KMS-11 (cell line): ENCODE results near the gene LINC01488.

ENCODE experiments used
- H2AFZ ChIP-seq: fragments of 200-600 bp; sonication (generic); 2 replicates; pipeline ENCODE4 v1.6.1; 2016; ENCODE audit warnings: antibody characterized with exemption, mixed run types, low read depth
- H3K27ac ChIP-seq: fragments of 200-600 bp; sonication (generic); 2 replicates; pipeline ENCODE4 v1.6.1; 2016; ENCODE audit warnings: mild to moderate bottlenecking, mixed run types
- H3K27me3 ChIP-seq: fragments of 200-600 bp; sonication (generic); 2 replicates; pipeline ENCODE4 v1.6.1; 2017; ENCODE audit warnings: mild to moderate bottlenecking, low read depth, mixed run types, moderate library complexity; ENCODE audit not compliant: insufficient read depth
- H3K36me3 ChIP-seq: fragments of 200-600 bp; sonication (generic); 2 replicates; pipeline ENCODE4 v1.6.1; 2017; ENCODE audit warnings: mild to moderate bottlenecking, mixed run types; ENCODE audit not compliant: insufficient read depth
- H3K4me1 ChIP-seq: fragments of 200-600 bp; sonication (generic); 2 replicates; pipeline ENCODE4 v1.6.1; 2016; ENCODE audit warnings: mild to moderate bottlenecking, low read depth, mixed run types; ENCODE audit not compliant: poor library complexity, severe bottlenecking
- H3K4me2 ChIP-seq: fragments of 200-600 bp; sonication (generic); 2 replicates; pipeline ENCODE4 v1.7.0; 2016; ENCODE audit warnings: mild to moderate bottlenecking, mixed run types
- H3K4me3 ChIP-seq: fragments of 200-600 bp; sonication (generic); IDR thresholded peaks from 2 replicates; pipeline ENCODE4 v1.6.1; 2017; ENCODE audit warnings: low read depth, low read length, mixed read lengths; ENCODE audit not compliant: insufficient read depth
- H3K79me2 ChIP-seq: fragments of 200-600 bp; sonication (generic); 2 replicates; pipeline ENCODE4 v1.6.1; 2016; ENCODE audit warnings: low read depth, mixed run types; ENCODE audit not compliant: insufficient read depth
- H3K9ac ChIP-seq: fragments of 200-600 bp; sonication (generic); 2 replicates; pipeline ENCODE4 v1.6.1; 2016; ENCODE audit warnings: mild to moderate bottlenecking, mixed run types
- H4K20me1 ChIP-seq: fragments of 200-600 bp; sonication (generic); 2 replicates; pipeline ENCODE4 v1.6.1; 2016; ENCODE audit warnings: mild to moderate bottlenecking, mixed run types; ENCODE audit not compliant: insufficient read depth
- CTCF ChIP-seq: fragments of 200-600 bp; sonication (generic); conservative IDR thresholded peaks from 2 replicates; pipeline ENCODE4 v1.6.1; 2017; ENCODE audit warnings: low read depth, mild to moderate bottlenecking, antibody characterized with exemption, low read length, moderate library complexity, mixed read lengths

LINC01488 gene

DNA sequence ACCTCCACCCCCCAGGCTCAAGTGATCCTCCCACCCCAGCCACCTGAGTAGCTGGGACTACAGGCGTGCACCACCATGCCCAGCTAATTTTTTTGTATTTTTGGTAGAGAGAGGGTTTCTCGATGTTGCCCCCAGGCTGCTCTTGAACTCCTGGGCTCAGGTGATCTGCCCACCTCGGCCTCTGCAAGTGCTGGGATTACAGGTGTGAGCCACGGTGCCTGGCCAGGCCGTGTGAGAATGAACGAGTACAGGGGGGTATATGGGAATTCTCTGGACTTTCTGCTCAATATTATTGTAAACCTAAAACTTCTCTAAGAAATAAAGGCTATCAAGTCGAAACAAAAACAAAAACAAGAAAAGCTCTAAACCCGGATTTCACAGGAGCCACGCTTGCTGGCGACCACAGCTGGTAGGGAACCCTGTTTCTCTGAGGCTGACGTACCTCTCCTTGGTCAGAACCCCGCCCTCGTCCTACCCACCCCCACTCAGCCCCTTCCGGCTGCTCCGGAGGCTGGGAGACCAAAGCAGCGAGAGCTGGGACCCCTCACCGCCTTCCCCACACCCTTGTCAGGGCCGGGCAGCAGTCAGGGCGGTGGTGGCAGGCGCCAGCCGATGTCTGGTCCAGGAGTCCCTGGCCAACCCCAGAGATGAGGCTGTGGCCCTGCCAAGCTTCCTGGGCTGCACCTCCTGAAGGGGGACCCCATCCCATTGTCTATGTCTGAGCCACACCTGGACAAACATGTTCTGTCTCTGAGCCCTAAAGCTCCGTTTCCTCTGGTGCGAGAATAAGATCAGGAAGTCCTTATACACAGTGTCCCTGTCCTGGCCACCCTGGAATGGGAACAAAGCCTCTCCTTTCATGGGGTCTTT, 52.1 kb downstream of the LINC01488 start:
- Histone ChIP-seq H3K27ac (no peak overlapping the region), H3K4me2 (no peak overlapping the region), H3K36me3 (no peaks in the 10 kb centered on the region), H4K20me1 (no peaks in the 10 kb centered on the region), H3K4me1 (no peaks in the 10 kb centered on the region), H3K4me3 (no peak overlapping the region), H3K27me3 (no peaks in the 10 kb centered on the region), H3K9ac (no peak overlapping the region), H3K79me2 (no peaks in the 10 kb centered on the region), H2AFZ (no peak overlapping the region)
- TF ChIP-seq CTCF, result no peak

DNA sequence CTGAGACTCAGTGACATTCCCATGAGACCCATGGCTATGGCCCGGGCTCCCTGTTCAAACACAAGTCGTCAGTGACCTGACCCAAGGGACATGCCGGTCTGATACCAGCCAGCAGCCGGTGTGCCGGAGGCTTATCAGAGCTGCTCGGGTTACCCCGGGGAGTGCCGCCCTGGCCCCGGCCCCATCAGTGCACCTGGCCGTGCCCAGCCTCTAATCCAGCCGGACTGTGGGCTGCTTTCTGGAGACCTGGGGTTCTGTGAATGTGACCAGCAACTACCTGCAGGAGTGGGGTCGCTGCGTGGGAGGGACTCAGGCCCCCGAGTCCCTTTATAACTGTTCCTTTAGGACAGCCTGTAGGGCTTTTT, 52.7 kb downstream of the LINC01488 start:
- Histone ChIP-seq H3K4me3 (no peak overlapping the region), H3K79me2 (no peaks in the 10 kb centered on the region), H3K27ac (no peak overlapping the region), H3K4me1 (no peaks in the 10 kb centered on the region), H4K20me1 (no peaks in the 10 kb centered on the region), H3K9ac (no peak overlapping the region), H3K27me3 (no peaks in the 10 kb centered on the region), H3K36me3 (no peaks in the 10 kb centered on the region), H3K4me2 (no peak overlapping the region), H2AFZ (no peak overlapping the region)
- TF ChIP-seq CTCF, result no peak

GRCh38 chr11:69535908-69536307, 54.4 kb downstream of the LINC01488 start:
- H3K4me1 ChIP-seq, result no peaks in the 10 kb centered on the region
- TF ChIP-seq CTCF, result no peak
- H4K20me1 ChIP-seq, result no peaks in the 10 kb centered on the region
- H3K36me3 ChIP-seq, result no peaks in the 10 kb centered on the region
- H3K79me2 ChIP-seq, result no peaks in the 10 kb centered on the region
- no peak overlapping the region for H3K9ac ChIP-seq
- H3K27me3 ChIP-seq, result no peaks in the 10 kb centered on the region; the same call in 1 of the 2 replicates
- no peak overlapping the region for H3K27ac ChIP-seq
- H3K4me2 ChIP-seq, result no peak overlapping the region
- no peak overlapping the region for H2AFZ ChIP-seq
- H3K4me3 ChIP-seq, result no peak overlapping the region

GRCh38 chr11:69536406-69536805, 54.9 kb downstream of the LINC01488 start:
- no peaks in the 10 kb centered on the region for H3K4me1 ChIP-seq
- H3K79me2 ChIP-seq, result no peaks in the 10 kb centered on the region
- TF ChIP-seq CTCF, result no peak
- H3K36me3 ChIP-seq, result no peaks in the 10 kb centered on the region
- H2AFZ ChIP-seq, result no peak overlapping the region
- no peak overlapping the region for H3K9ac ChIP-seq
- H3K27me3 ChIP-seq, result no peaks in the 10 kb centered on the region; the same call in 1 of the 2 replicates
- no peak overlapping the region for H3K4me3 ChIP-seq
- H4K20me1 ChIP-seq, result no peaks in the 10 kb centered on the region
- H3K27ac ChIP-seq, result no peak overlapping the region
- no peak overlapping the region for H3K4me2 ChIP-seq
